Coronary artery (tissue), 2 donors: ENCODE measurements around the gene CRTAC1.
A peak's percentile ranks its signal among the peaks of the same experiment; 100 is the strongest.

ENCODE experiments used
- DNase-seq: peaks from one replicate; pipeline ENCODE4 v3.0.0-alpha.2; 2017; ENCODE audit warnings: low spot score
- H3K27ac ChIP-seq, 2 donors: fragments of 200-600 bp; sonication (generic); one replicate each; pipeline ENCODE4 v1.5.1; 2016 to 2019
- H3K4me3 ChIP-seq: fragments of 200-600 bp; sonication (generic); 2 replicates; pipeline ENCODE4 v1.5.1; 2016; ENCODE audit warnings: mild to moderate bottlenecking, moderate library complexity
- CTCF ChIP-seq: fragments of 200-600 bp; sonication (generic); IDR thresholded peaks from one replicate; pipeline ENCODE4 v1.5.1; 2019; ENCODE audit warnings: antibody characterized with exemption

Gene CRTAC1, protein sequence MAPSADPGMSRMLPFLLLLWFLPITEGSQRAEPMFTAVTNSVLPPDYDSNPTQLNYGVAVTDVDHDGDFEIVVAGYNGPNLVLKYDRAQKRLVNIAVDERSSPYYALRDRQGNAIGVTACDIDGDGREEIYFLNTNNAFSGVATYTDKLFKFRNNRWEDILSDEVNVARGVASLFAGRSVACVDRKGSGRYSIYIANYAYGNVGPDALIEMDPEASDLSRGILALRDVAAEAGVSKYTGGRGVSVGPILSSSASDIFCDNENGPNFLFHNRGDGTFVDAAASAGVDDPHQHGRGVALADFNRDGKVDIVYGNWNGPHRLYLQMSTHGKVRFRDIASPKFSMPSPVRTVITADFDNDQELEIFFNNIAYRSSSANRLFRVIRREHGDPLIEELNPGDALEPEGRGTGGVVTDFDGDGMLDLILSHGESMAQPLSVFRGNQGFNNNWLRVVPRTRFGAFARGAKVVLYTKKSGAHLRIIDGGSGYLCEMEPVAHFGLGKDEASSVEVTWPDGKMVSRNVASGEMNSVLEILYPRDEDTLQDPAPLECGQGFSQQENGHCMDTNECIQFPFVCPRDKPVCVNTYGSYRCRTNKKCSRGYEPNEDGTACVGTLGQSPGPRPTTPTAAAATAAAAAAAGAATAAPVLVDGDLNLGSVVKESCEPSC

GRCh38 chr10:98030093-98030821, at the start of gene CRTAC1:
TSS of gene CRTAC1 (minus strand) at chr10:98030621. CDS start at chr10:98030472, 149 bp downstream.
- Histone ChIP-seq H3K27ac (no peak within 1 kb of the TSS), H3K4me3 (peak within 1 kb of the TSS; percentile 67)
- no peak for DNase-seq
- TF ChIP-seq CTCF = no peak

- no peak for DNase-seq
- no peak overlapping the region for H3K27ac ChIP-seq
- no peak overlapping the region for H3K4me3 ChIP-seq
- no peak for TF ChIP-seq CTCF
Measured at GRCh38 chr10:98078774-98079173, 48.4 kb upstream of the CRTAC1 start.

GRCh38 chr10:98077223-98077622, 46.8 kb upstream of the CRTAC1 start:
- TF ChIP-seq CTCF = no peak
- H3K27ac ChIP-seq = no peak overlapping the region
- no peak for DNase-seq
- H3K4me3 ChIP-seq = no peak overlapping the region

DNA sequence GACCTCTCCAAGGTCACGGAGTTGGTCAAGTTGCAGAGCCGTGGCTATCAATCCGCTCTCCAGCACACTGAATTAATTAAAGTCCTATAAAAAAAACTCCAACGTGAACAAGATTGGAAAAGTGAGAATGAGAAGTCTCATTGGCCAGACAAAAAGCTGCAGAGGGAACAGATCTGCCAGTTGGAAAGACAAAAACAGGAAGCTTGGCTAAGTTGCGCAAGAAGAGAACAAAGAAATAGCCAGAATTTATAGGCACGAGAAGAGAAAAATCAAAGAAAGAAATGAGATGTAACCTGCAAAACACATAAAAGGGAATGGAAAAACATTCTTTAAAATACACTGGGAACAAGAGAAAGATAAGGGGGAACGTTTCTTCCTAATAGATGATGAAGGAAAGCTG, 45.7 kb upstream of the CRTAC1 start:
- no peak for TF ChIP-seq CTCF
- Histone ChIP-seq H3K4me3 (no peak overlapping the region), H3K27ac (no peak overlapping the region)
- DNase-seq = no peak

GRCh38 chr10:98074315-98074911, 44.0 kb upstream of the CRTAC1 start:
- no peak overlapping the region for H3K27ac ChIP-seq
- no peak for DNase-seq
- no peak for TF ChIP-seq CTCF
- H3K4me3 ChIP-seq = no peak overlapping the region

- no peak for TF ChIP-seq CTCF
- DNase-seq = no peak
- no peak overlapping the region for H3K4me3 ChIP-seq
- no peak overlapping the region for H3K27ac ChIP-seq
Measured at GRCh38 chr10:98067165-98067564, 36.7 kb upstream of the CRTAC1 start.
